ENCODE results near the gene ZNF181. TPM values are rescaled to one million over a fixed set of nuclear protein-coding genes. Genes with fewer than 3 reads are reported as not detected.

Gene ZNF181
- total RNA-seq, 6 experiments from 2014 or later: 5.3 to 10.1 (median 8.0) TPM

- Histone ChIP-seq H3K4me3 (no peak overlapping the region), H3K9me3 (no peaks in the 10 kb centered on the region), H3K4me1 (no peaks in the 10 kb centered on the region), H3K27me3 (no peaks in the 10 kb centered on the region), H3K36me3 (no peaks in the 10 kb centered on the region), H3K27ac (no peak overlapping the region)
- intact Hi-C loops (cut with DNase I): no loop called here
- no peak for ATAC-seq
- 40% methylated on average over 3 of the region's 3 CpGs for WGBS (ENCODE audit: insufficient coverage, low coverage, low lambda C conversion rate, missing lambda C conversion rate)
- TF ChIP-seq, protein P1, sequence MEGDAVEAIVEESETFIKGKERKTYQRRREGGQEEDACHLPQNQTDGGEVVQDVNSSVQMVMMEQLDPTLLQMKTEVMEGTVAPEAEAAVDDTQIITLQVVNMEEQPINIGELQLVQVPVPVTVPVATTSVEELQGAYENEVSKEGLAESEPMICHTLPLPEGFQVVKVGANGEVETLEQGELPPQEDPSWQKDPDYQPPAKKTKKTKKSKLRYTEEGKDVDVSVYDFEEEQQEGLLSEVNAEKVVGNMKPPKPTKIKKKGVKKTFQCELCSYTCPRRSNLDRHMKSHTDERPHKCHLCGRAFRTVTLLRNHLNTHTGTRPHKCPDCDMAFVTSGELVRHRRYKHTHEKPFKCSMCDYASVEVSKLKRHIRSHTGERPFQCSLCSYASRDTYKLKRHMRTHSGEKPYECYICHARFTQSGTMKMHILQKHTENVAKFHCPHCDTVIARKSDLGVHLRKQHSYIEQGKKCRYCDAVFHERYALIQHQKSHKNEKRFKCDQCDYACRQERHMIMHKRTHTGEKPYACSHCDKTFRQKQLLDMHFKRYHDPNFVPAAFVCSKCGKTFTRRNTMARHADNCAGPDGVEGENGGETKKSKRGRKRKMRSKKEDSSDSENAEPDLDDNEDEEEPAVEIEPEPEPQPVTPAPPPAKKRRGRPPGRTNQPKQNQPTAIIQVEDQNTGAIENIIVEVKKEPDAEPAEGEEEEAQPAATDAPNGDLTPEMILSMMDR (IDR thresholded peaks at IDR 0.05): no peak
- TF ChIP-seq POLR2A (IDR thresholded peaks at IDR 0.05): no peak
- no peak for DNase-seq
Measured at GRCh38 chr19:34787059-34787824, 53.2 kb downstream of the ZNF181 start.

- TF ChIP-seq POLR2A (IDR thresholded peaks at IDR 0.05): no peak
- TF ChIP-seq, protein P1 (IDR thresholded peaks at IDR 0.05): no peak
- no peaks in the 10 kb centered on the region for H3K27me3 ChIP-seq
- no peaks in the 10 kb centered on the region for H3K9me3 ChIP-seq
- H3K27ac ChIP-seq: no peak overlapping the region
- H3K36me3 ChIP-seq: no peaks in the 10 kb centered on the region
- 24% methylated on average over 2 of the region's 2 CpGs for WGBS (ENCODE audit: insufficient coverage, low coverage, low lambda C conversion rate, missing lambda C conversion rate)
- no peak for DNase-seq
- ATAC-seq: no peak
- H3K4me1 ChIP-seq: no peaks in the 10 kb centered on the region
- intact Hi-C loops (cut with DNase I): no loop called here
- no peak overlapping the region for H3K4me3 ChIP-seq
Measured at GRCh38 chr19:34788074-34788473, 54.0 kb downstream of the ZNF181 start.

DNA sequence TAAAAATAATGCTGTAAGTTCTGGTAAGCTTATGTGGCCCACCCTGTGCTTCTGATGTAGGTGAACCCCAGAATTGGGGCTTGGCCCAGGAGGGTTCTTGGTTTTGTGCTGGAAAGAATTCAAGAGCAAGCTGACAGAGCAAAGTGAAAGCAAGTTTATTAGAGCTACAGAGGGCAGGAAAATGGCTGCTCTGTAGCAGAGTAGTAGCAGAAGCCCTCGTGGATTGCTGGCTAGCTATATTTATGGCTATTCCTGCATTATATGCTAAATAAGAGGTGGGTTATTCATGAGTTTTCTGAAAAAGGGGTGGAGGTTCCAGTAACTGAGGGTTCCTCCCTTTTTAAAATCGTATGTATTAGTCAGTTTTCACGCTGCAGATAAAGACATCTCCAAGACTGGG, 59.5 kb downstream of the ZNF181 start:
- WGBS (ENCODE audit: insufficient coverage, low coverage, low lambda C conversion rate, missing lambda C conversion rate): 40% methylated on average over 1 of the region's 3 CpGs
- intact Hi-C loops (cut with DNase I): no loop called here
- no peak overlapping the region for H3K4me3 ChIP-seq
- no peaks in the 10 kb centered on the region for H3K36me3 ChIP-seq
- H3K27me3 ChIP-seq: no peaks in the 10 kb centered on the region
- TF ChIP-seq POLR2A (IDR thresholded peaks at IDR 0.05): no peak
- TF ChIP-seq, protein P1 (IDR thresholded peaks at IDR 0.05): no peak
- ATAC-seq: no peak
- no peak for DNase-seq
- H3K27ac ChIP-seq: no peak overlapping the region
- no peaks in the 10 kb centered on the region for H3K9me3 ChIP-seq
- H3K4me1 ChIP-seq: no peaks in the 10 kb centered on the region

DNA sequence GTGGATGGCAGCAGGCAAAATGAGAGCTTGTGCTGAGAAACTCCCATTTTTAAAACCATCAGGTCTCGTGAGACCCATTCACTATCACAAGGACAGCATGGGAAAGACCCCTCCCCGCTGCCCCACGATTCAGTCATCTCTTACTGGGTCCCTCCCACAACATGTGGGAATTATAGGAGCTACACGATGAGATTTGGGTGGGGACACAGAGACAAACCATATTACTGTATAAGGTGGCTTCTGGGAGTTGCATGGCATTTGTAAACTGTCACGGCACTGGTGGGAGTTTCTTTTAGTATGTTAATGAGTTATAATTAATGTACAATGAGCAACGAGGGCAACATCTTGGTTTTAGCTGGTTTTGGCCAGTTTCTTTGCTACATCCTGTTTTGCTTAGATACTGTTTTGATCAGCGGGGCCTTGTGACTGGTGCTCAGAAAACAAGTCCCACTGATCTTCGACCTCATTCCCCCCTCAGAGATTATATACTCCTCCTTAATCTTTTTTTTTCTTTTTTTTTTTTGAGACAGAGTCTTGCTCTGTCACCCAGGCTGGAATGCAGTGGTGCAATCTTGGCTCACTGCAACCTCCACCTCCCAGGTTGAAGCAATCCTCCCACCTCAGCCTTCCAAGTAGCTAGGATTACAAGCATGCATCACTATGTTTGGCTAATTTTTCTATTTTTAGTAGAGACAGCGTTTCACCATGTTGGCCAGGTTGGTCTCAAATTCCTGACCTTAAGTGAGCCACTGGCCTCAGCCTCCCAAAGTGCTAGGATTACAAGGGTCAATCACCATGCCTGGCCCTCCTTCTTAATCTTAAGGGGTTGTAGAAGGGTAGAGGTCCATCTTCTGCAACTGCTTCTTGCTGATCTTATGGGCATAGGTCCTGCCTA, 60.3 kb downstream of the ZNF181 start:
- no peaks in the 10 kb centered on the region for H3K9me3 ChIP-seq
- ATAC-seq: no peak
- no peaks in the 10 kb centered on the region for H3K36me3 ChIP-seq
- 37% methylated on average over 6 of the region's 9 CpGs for WGBS (ENCODE audit: insufficient coverage, low coverage, low lambda C conversion rate, missing lambda C conversion rate)
- H3K27ac ChIP-seq: no peak overlapping the region
- H3K4me1 ChIP-seq: no peaks in the 10 kb centered on the region
- intact Hi-C loops (cut with DNase I): no loop called here
- no peak overlapping the region for H3K4me3 ChIP-seq
- no peak for TF ChIP-seq POLR2A (IDR thresholded peaks at IDR 0.05)
- TF ChIP-seq, protein P1 (IDR thresholded peaks at IDR 0.05): no peak
- DNase-seq: no peak
- H3K27me3 ChIP-seq: no peaks in the 10 kb centered on the region

Other genes starting within 250 kb of the ZNF181 start
- under 1 TPM; 0.20 to 0.68 (median 0.39) TPM for gene SCGB2B2, start 57.1 kb upstream of the ZNF181 start, total RNA-seq
- 10 to 100 TPM in 3 of 6 experiments, 1 to 10 TPM in 3; 7.3 to 14.5 (median 10.1) TPM for gene ZNF302, start 56.6 kb upstream of the ZNF181 start, total RNA-seq
- gene ZNF599, start 39.0 kb downstream of the ZNF181 start, total RNA-seq: 1 to 10 TPM; 1.5 to 4.6 (median 2.3) TPM
- 1 to 10 TPM in 4 of 6 experiments, under 1 TPM in 2; 0.95 to 4.0 (median 1.4) TPM for gene ZNF30, start 192.7 kb downstream of the ZNF181 start, total RNA-seq
- 1 to 10 TPM; 2.6 to 3.8 (median 3.2) TPM for gene ZNF792, start 230.0 kb downstream of the ZNF181 start, total RNA-seq